HCT116 (cell line): ENCODE results near the gene METTL25B. TPM values are rescaled to one million over a fixed set of nuclear protein-coding genes. Genes with fewer than 3 reads are reported as not detected.

Experiments
- ATAC-seq: fragments of 200-7000 bp; cut with Tn5 transposase; 2 replicates; pipeline ENCODE4 v1.9.1; 2020; ENCODE audit warnings: mild to moderate bottlenecking, moderate library complexity
- BruUV-seq: library from RNA; stranded (reverse); fragments of 400-500 nt; replicated peaks from 2 replicates; lab custom pipeline; 2021; lab: Mats Ljungman, UMichigan
- CTCF ChIA-PET: fragments of 300-600 bp; sonication (Branson Sonifier 250); formaldehyde crosslinking; loops from one replicate; lab custom pipeline; 2021; ENCODE audit warnings: antibody characterized with exemption; lab: Charles Lee
- POLR2A ChIA-PET: fragments of 300-600, 350-600 bp; sonication (Branson Sonifier 250); formaldehyde crosslinking; loops from one replicate; lab custom pipeline; 2021; ENCODE audit warnings: antibody characterized with exemption; lab: Charles Lee
- RAD21 ChIA-PET, 2 experiments: fragments of 300-600 bp; sonication (Branson Sonifier 250); formaldehyde crosslinking; loops; one replicate each; lab custom pipeline; 2023; ENCODE audit warnings: low total read pairs in 2 of 2; ENCODE audit not compliant: uncharacterized antibody in 2 of 2, unreplicated experiment in 2 of 2, low non-redundant PET in 1 of 2; lab: Charles Lee
- DNase-seq: peaks from one replicate; pipeline ENCODE4 v3.0.0-alpha.2; 2010; ENCODE audit warnings: low read depth, low spot score
- H2AFZ ChIP-seq: fragments of 200-600 bp; shearing (Covaris generic), sonication (generic); 2 replicates; pipeline ENCODE4 v1.6.1; 2017; ENCODE audit warnings: low read depth, mixed run types, mixed read lengths, antibody characterized with exemption, low read length; ENCODE audit not compliant: poor library complexity, severe bottlenecking
- H3K27ac ChIP-seq: 2 replicates; pipeline ENCODE4 v1.5.1; 2012; ENCODE audit warnings: low read depth, low read length
- H3K27me3 ChIP-seq: fragments of 200-600 bp; sonication (generic); 2 replicates; pipeline ENCODE4 v1.6.1; 2016; ENCODE audit warnings: mixed run types, low read length, mixed read lengths; ENCODE audit not compliant: insufficient read depth
- H3K36me3 ChIP-seq, 2 experiments: fragments of 200-500 bp in 1 of 2; fragments of 200-600 bp in 1 of 2; sonication (Bioruptor generic) in 1 of 2; sonication (generic) in 1 of 2; 2 replicates each; pipeline versions ENCODE4 v1.5.1 to v1.6.1; 2014 to 2016; ENCODE audit warnings: low read length in 2 of 2, inconsistent platforms in 1 of 2, mixed read lengths in 1 of 2, mixed run types in 1 of 2; ENCODE audit not compliant: insufficient read depth in 2 of 2, control insufficient read depth in 1 of 2
- H3K4me1 ChIP-seq, 2 experiments: fragments of 200-600 bp in 1 of 2; sonication (generic) in 1 of 2; 2 replicates each; pipeline versions ENCODE4 v1.5.1 to v1.6.1; 2012 to 2017; ENCODE audit warnings: low read length in 2 of 2, inconsistent platforms in 1 of 2, mild to moderate bottlenecking in 1 of 2, mixed read lengths in 1 of 2, mixed run types in 1 of 2, moderate library complexity in 1 of 2; ENCODE audit not compliant: insufficient read depth in 2 of 2, control insufficient read depth in 1 of 2
- H3K4me2 ChIP-seq: fragments of 200-600 bp; sonication (generic); 2 replicates; pipeline ENCODE4 v1.6.1; 2017; ENCODE audit warnings: mixed run types, low read length, mixed read lengths
- H3K4me3 ChIP-seq, 2 experiments: fragments of 200-600 bp in 1 of 2; sonication (generic) in 1 of 2; replicated peaks in 1 of 2; 2 replicates each; pipeline ENCODE4 v1.5.1; 2011 to 2016; ENCODE audit warnings: low read length in 2 of 2, control low read depth in 1 of 2, low read depth in 1 of 2, mild to moderate bottlenecking in 1 of 2, mixed read lengths in 1 of 2, mixed run types in 1 of 2
- H3K79me2 ChIP-seq: fragments of 200-600 bp; sonication (generic); 2 replicates; pipeline ENCODE4 v1.6.1; 2017; ENCODE audit warnings: mild to moderate bottlenecking, mixed run types, low read length, moderate library complexity, mixed read lengths; ENCODE audit not compliant: insufficient read depth
- H3K9ac ChIP-seq: fragments of 200-600 bp; sonication (generic); 2 replicates; pipeline ENCODE4 v1.6.1; 2016; ENCODE audit warnings: low read length, mixed read lengths
- H3K9me2 ChIP-seq: fragments of 200-600 bp; sonication (generic), shearing (Covaris generic); 2 replicates; pipeline ENCODE4 v1.6.1; 2017; ENCODE audit warnings: mixed run types, mild to moderate bottlenecking, moderate library complexity; ENCODE audit not compliant: insufficient read depth
- H3K9me3 ChIP-seq, 2 experiments: fragments of 200-500 bp in 1 of 2; fragments of 200-600 bp in 1 of 2; sonication (Bioruptor generic) in 1 of 2; sonication (generic) in 1 of 2; 2 replicates each; pipeline ENCODE4 v1.6.1; 2014 to 2017; ENCODE audit warnings: low read length in 2 of 2, mixed read lengths in 2 of 2, inconsistent platforms in 1 of 2, low read depth in 1 of 2, mild to moderate bottlenecking in 1 of 2, mixed run types in 1 of 2, moderate library complexity in 1 of 2; ENCODE audit not compliant: control insufficient read depth in 1 of 2, insufficient read depth in 1 of 2
- H4K20me1 ChIP-seq: fragments of 200-600 bp; sonication (generic), shearing (Covaris generic); 2 replicates; pipeline ENCODE4 v1.6.1; 2017; ENCODE audit warnings: mixed run types, mild to moderate bottlenecking, moderate library complexity; ENCODE audit not compliant: insufficient read depth
- CEBPB ChIP-seq: IDR thresholded peaks from 2 replicates; pipeline ENCODE4 v1.6.1; 2012; ENCODE audit warnings: low read depth
- EZH2 ChIP-seq: fragments of 200-600 bp; sonication (generic); IDR thresholded peaks from 2 replicates; pipeline ENCODE4 v1.6.1; 2017; ENCODE audit warnings: antibody characterized with exemption, mixed run types
- EZH2phosphoT487 ChIP-seq: fragments of 200-600 bp; IDR thresholded peaks from 2 replicates; pipeline ENCODE4 v1.6.1; 2018; ENCODE audit warnings: antibody characterized with exemption, borderline replicate concordance
- FOSL1 ChIP-seq: IDR thresholded peaks from 2 replicates; pipeline ENCODE4 v1.6.1; 2012; ENCODE audit warnings: low read depth
- POLR2A ChIP-seq: IDR thresholded peaks from 2 replicates; pipeline ENCODE4 v1.7.0; 2011; ENCODE audit warnings: borderline replicate concordance; ENCODE audit not compliant: insufficient read depth, insufficient read length; ENCODE audit errors: extremely low read depth
- REST ChIP-seq: IDR thresholded peaks from 2 replicates; pipeline ENCODE4 v1.6.1; 2012; ENCODE audit warnings: low read depth
- SP1 ChIP-seq: IDR thresholded peaks from 2 replicates; pipeline ENCODE4 v1.6.1; 2012; ENCODE audit warnings: low read depth
- intact Hi-C: fragments of 100-400 bp; cut with micrococcal nuclease; formaldehyde crosslinking; loops from 2 replicates; pipeline ENCODE4 v1.10.0; 2022
- total RNA-seq: library from RNA; stranded (reverse); gene quantifications from one replicate; pipeline ENCODE4 v1.2.1, GENCODE V29; 2021; ENCODE audit not compliant: unreplicated experiment
- TF ChIP-seq, protein P1 (sequence below): IDR thresholded peaks from 2 replicates; pipeline ENCODE4 v1.6.1; 2011; ENCODE audit warnings: mild to moderate bottlenecking, low read length, moderate library complexity; ENCODE audit not compliant: insufficient replicate concordance; ENCODE audit errors: extremely low read depth

METTL25B gene
- total RNA-seq, 1 experiment from 2014 or later = 36.5 TPM

DNA sequence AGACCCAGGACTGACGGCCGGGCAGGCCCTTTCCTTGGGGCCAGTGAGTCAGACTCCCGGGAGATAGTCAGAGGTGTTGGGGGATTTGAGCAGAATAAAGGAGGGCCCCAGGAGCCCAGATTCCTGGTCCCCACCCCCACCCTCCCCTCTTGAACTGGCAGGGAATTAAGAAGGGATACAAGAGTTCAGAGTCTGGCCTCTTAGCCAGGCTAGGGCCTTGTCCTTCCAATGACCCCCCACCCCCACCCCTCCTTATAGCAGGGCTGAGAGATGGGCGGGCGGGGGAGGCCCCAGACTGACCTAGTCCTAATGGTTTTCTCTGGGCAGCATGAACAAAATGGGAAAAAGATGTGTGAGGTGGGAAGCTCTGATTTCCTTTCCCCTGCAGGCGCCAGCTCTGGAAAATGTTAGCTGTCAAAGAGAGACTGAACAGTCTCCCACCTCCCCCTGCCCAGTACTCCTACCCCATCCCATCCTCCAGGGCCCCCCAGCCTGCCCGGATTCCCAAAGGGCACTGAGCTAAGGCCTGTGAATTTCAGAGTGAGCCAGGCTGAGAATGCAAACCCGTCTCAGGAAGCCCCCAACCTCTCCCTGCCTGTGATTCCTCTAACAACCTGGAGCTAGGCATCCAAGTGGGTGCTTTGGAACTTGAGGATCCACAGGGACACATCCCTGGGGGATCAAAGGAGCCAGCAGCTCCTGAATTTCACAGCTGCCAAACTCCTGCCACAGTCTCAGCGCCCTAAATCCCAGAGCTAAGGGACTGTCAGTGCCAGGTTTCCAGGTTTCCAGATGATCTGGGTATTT, 17.1 kb upstream of the METTL25B start (continued):
- TF ChIP-seq REST (no peak), CEBPB (no peak), EZH2 (no peak)
- TF ChIP-seq, protein P1, sequence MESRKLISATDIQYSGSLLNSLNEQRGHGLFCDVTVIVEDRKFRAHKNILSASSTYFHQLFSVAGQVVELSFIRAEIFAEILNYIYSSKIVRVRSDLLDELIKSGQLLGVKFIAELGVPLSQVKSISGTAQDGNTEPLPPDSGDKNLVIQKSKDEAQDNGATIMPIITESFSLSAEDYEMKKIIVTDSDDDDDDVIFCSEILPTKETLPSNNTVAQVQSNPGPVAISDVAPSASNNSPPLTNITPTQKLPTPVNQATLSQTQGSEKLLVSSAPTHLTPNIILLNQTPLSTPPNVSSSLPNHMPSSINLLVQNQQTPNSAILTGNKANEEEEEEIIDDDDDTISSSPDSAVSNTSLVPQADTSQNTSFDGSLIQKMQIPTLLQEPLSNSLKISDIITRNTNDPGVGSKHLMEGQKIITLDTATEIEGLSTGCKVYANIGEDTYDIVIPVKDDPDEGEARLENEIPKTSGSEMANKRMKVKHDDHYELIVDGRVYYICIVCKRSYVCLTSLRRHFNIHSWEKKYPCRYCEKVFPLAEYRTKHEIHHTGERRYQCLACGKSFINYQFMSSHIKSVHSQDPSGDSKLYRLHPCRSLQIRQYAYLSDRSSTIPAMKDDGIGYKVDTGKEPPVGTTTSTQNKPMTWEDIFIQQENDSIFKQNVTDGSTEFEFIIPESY = no peak

GRCh38 chr1:156712626-156713025, 15.6 kb upstream of the METTL25B start:
- BruUV-seq = no TSS peak
- Histone ChIP-seq H3K4me2 (peak overlapping the region; percentile 85), H2AFZ (no peak overlapping the region), H4K20me1 (no peaks in the 10 kb centered on the region), H3K4me1 (peaks cover 74 to 76% of the 10 kb centered on the region in 2 experiments), H3K9me2 (no peaks in the 10 kb centered on the region), H3K27ac (peak overlapping the region; percentile 68), H3K9ac (peak overlapping the region; percentile 51), H3K36me3 (no peaks in the 10 kb centered on the region), H3K4me3 (peak overlapping the region in 1 of 2 experiments; percentile 18; a peak in 2 of 4 replicates), H3K27me3 (no peaks in the 10 kb centered on the region), H3K79me2 (no peaks in the 10 kb centered on the region), H3K9me3 (no peaks in the 10 kb centered on the region)
- ChIA-PET CTCF (interaction anchor here (1.5 to 14.7 kb wide), 4 partner anchors 10 to 86 kb away, joined by 5 to 310 read pairs (median 32); partner anchors contain the start of genes ISG20L2 and METTL25B), RAD21 (interaction anchor here (2.1 to 3.8 kb wide), 1 partner anchor 23 kb away, joined by 7 to 11 read pairs; no protein-coding TSS in a partner anchor), POLR2A (interaction anchor here (1.2 to 3.6 kb wide), 5 partner anchors 15 to 52 kb away, joined by 3 to 22 read pairs (median 7); partner anchors contain the start of genes ISG20L2 and METTL25B)
- DNase-seq = no peak
- TF ChIP-seq FOSL1 (no peak), POLR2A (no peak), REST (no peak), SP1 (no peak), EZH2phosphoT487 (no peak), EZH2 (no peak)
- intact Hi-C loops = no loop called here
- ATAC-seq = peak; percentile 16; the same call in 1 of the 2 replicates
